PFSK-1 (cell line): ENCODE results near the gene FBXL7.

ENCODE experiments used
- POLR2AphosphoS5 ChIP-seq: IDR thresholded peaks from 2 replicates; pipeline ENCODE4 v1.6.1; 2012; ENCODE audit warnings: low read depth, mild to moderate bottlenecking, control low read depth, low read length, moderate library complexity
- REST ChIP-seq, 2 experiments: IDR thresholded peaks; 2 replicates each; pipeline versions ENCODE4 v1.6.1 to v1.8.0; 2011 to 2012; ENCODE audit warnings: low read depth in 2 of 2, low read length in 2 of 2, control low read depth in 1 of 2, inconsistent platforms in 1 of 2, mild to moderate bottlenecking in 1 of 2, moderate library complexity in 1 of 2; ENCODE audit not compliant: insufficient read depth in 1 of 2
- TAF1 ChIP-seq: IDR thresholded peaks from 2 replicates; pipeline ENCODE4 v1.6.1; 2012; ENCODE audit warnings: low read length, control low read depth, borderline replicate concordance; ENCODE audit not compliant: insufficient read depth

- TF ChIP-seq POLR2AphosphoS5 (no peak), REST (IDR thresholded peaks at IDR 0.05; ENCODE audit: insufficient read depth in 1 of 2, low read depth in 2 of 2, low read length in 2 of 2) (no peak), TAF1 (no peak)
Observed at GRCh38 chr5:15807871-15808270, 307.9 kb downstream of the FBXL7 start.
